Spleen (tissue), 7 donors: ENCODE data around the gene P2RX7.

Source experiments
- CTCF ChIP-seq, 11 experiments: fragments of 200-600 bp in 7 of 11; fragments of 450-650 bp in 4 of 11; sonication (generic) in 4 of 11; IDR thresholded peaks in 8 of 11; conservative IDR thresholded peaks in 3 of 11; 1 replicate in 7 of 11; 2 replicates in 4 of 11; pipeline versions ENCODE4 v1.4.0 to v1.8.0; 2016 to 2021; ENCODE audit warnings: antibody characterized with exemption in 11 of 11, inconsistent platforms in 4 of 11, mild to moderate bottlenecking in 1 of 11
- POLR2A ChIP-seq, 3 donors: fragments of 450-650 bp; IDR thresholded peaks; one replicate each; pipeline ENCODE4 v1.5.1; 2017; ENCODE audit warnings: antibody characterized with exemption in 3 of 3, mild to moderate bottlenecking in 1 of 3
- POLR2AphosphoS5 ChIP-seq, 3 donors: sonication (generic); formaldehyde crosslinking; IDR thresholded peaks; one replicate each; pipeline ENCODE4 v1.5.1; 2017; ENCODE audit warnings: antibody characterized with exemption in 3 of 3
- donor health status: DM: no; HTN: no; CAD: no; lungs with moderate emphysema.
- donor health status: DM: no; HTN: no; CAD: no.
- donor health status: DM: no; HTN: no; CAD: no.

- TF ChIP-seq POLR2AphosphoS5 (IDR thresholded peaks at IDR 0.05) = no peak
- no peak for TF ChIP-seq CTCF (IDR thresholded peaks at IDR 0.05 in 8 of 11, conservative IDR thresholded peaks at IDR 0.05 in 3 of 11)
- TF ChIP-seq POLR2A (IDR thresholded peaks at IDR 0.05) = no peak
These were observed 30.4 kb upstream of the P2RX7 start for GRCh38 chr12:121102307-121102706.
